ENCODE results near the gene FUT2. TPM values are rescaled to one million over a fixed set of nuclear protein-coding genes. Genes with fewer than 3 reads are reported as not detected.

The FUT2 gene
- total and polyA plus RNA-seq, 10 of the 15 experiments (the other 5 are each of a cell fraction or from before 2014, with no cell fraction given) = 0.02 to 0.13 (median 0.07) TPM; not detected in 7

DNA sequence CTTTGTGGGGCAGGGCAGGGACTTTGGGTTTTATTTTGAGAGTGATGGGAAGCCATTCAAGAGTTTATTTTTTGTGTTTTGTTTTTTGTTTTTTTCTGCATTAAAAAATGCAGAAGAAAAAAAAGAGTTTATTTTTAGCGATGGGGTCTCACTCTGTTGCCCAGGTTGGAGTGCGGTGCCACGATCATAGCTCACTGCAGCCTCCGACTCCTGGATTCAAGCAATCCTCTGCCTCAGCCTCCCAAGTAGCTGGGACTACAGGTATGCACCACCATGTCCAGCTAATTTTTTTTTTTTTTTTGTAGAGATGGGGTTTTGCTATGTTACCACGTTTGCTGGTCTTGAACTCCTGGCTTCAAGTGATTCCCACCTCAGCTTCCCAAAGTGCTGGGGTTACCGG is 37.3 kb upstream of the FUT2 start:
- H3K4me3 ChIP-seq = no peak overlapping the region
- CTCF ChIA-PET = interaction anchor here (1.0 kb wide), 1 partner anchor 13 kb away, joined by 3 read pairs; the partner anchor contains the start of gene CA11
- ATAC-seq = no peak
- WGBS (ENCODE audit: insufficient coverage, insufficient replicate concordance, low lambda C conversion rate, missing lambda C conversion rate) = 83% methylated on average over 6 of the region's 6 CpGs
- no peak overlapping the region for H2AFZ ChIP-seq (ENCODE audit: control insufficient read depth, low read depth, low read length)
- H3K9me3 ChIP-seq (replicated peaks; ENCODE audit: control insufficient read depth, insufficient read depth, low read length) = no peaks in the 10 kb centered on the region; the same call in 2 of the 3 replicates
- no peak overlapping the region for H3K9ac ChIP-seq (ENCODE audit: control insufficient read depth, insufficient read depth, low read length)
- POLR2A ChIA-PET = no interaction called here
- BruUV-seq (replicated peaks) = no TSS peak
- SMC1A ChIA-PET (ENCODE audit: uncharacterized antibody, unreplicated experiment) = interaction anchor here (1.2 kb wide), 1 partner anchor 129 kb away, joined by 3 read pairs; no protein-coding TSS in a partner anchor
- H4K20me1 ChIP-seq (ENCODE audit: control insufficient read depth, insufficient read depth) = no peaks in the 10 kb centered on the region
- no peaks in the 10 kb centered on the region for H3K27me3 ChIP-seq (replicated peaks in 1 of 2; ENCODE audit: control insufficient read depth in 2 of 2, insufficient read depth in 2 of 2, low read length in 1 of 2)
- intact Hi-C loops (cut with micrococcal nuclease; ENCODE audit: unreplicated experiment) (no loop called here), in situ Hi-C loops (cut with MboI) (no loop called here)
- peaks cover 9% of the 10 kb centered on the region for H3K4me1 ChIP-seq (ENCODE audit: control insufficient read depth, insufficient read depth, low read length)
- RAD21 ChIA-PET (ENCODE audit: unreplicated experiment) = no interaction called here
- no peak overlapping the region for H3K4me2 ChIP-seq (ENCODE audit: control insufficient read depth, insufficient read depth)
- no peaks in the 10 kb centered on the region for H3K36me3 ChIP-seq (ENCODE audit: control insufficient read depth in 2 of 2, insufficient read depth in 2 of 2, low read length in 1 of 2)
- no peaks in the 10 kb centered on the region for H3K79me2 ChIP-seq (ENCODE audit: control insufficient read depth, insufficient read depth, low read length)
- no peak overlapping the region for H3K27ac ChIP-seq (ENCODE audit: control insufficient read depth, insufficient read depth)
- FAIRE-seq = no peak
- no peak for DNase-seq (ENCODE audit: low read depth, low spot score)
- TF ChIP-seq STAT3 (IDR thresholded peaks at IDR 0.05; ENCODE audit: low read depth, low read length) (no peak), ATF3 (IDR thresholded peaks at IDR 0.05; ENCODE audit: borderline replicate concordance, extremely low read depth, low read depth, low read length) (no peak)

DNA sequence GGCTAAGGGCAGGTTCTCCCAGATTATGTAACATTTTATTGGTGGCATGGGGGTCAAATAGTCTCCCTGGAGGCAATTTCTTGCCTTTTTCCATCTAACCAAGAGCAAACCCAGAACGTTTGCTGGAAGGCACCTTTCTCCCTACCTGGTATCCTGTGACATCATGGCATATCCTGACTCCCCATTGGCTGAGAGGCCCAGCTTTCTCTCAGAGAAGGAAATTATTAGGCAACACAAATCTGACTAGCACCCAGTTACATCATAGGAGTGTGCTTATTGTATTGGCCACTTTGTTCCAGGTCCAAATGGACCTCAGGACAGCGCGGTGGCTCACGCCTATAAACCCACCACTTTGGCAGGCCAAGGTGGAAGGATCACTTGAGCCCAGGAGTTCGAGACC is 36.0 kb upstream of the FUT2 start:
- Histone ChIP-seq H3K4me1 (ENCODE audit: control insufficient read depth, insufficient read depth, low read length) (peaks cover 9% of the 10 kb centered on the region), H2AFZ (ENCODE audit: control insufficient read depth, low read depth, low read length) (no peak overlapping the region), H3K4me3 (no peak overlapping the region), H3K27me3 (replicated peaks in 1 of 2; ENCODE audit: control insufficient read depth in 2 of 2, insufficient read depth in 2 of 2, low read length in 1 of 2) (no peaks in the 10 kb centered on the region), H3K4me2 (ENCODE audit: control insufficient read depth, insufficient read depth) (no peak overlapping the region), H4K20me1 (ENCODE audit: control insufficient read depth, insufficient read depth) (no peaks in the 10 kb centered on the region), H3K9ac (ENCODE audit: control insufficient read depth, insufficient read depth, low read length) (no peak overlapping the region), H3K9me3 (replicated peaks; ENCODE audit: control insufficient read depth, insufficient read depth, low read length) (no peaks in the 10 kb centered on the region; the same call in 2 of the 3 replicates), H3K36me3 (ENCODE audit: control insufficient read depth in 2 of 2, insufficient read depth in 2 of 2, low read length in 1 of 2) (no peaks in the 10 kb centered on the region), H3K27ac (ENCODE audit: control insufficient read depth, insufficient read depth) (no peak overlapping the region), H3K79me2 (ENCODE audit: control insufficient read depth, insufficient read depth, low read length) (no peaks in the 10 kb centered on the region)
- ChIA-PET POLR2A (interaction anchor here (0.6 to 0.9 kb wide), 2 partner anchors 11 to 15 kb away, joined by 3 to 6 read pairs; no protein-coding TSS in a partner anchor), CTCF (interaction anchor here (0.6 kb wide), 1 partner anchor 18 kb away, joined by 4 read pairs; no protein-coding TSS in a partner anchor), RAD21 (ENCODE audit: unreplicated experiment) (no interaction called here), SMC1A (ENCODE audit: uncharacterized antibody, unreplicated experiment) (no interaction called here)
- WGBS (ENCODE audit: insufficient coverage, insufficient replicate concordance, low lambda C conversion rate, missing lambda C conversion rate) = 51% methylated on average over 5 of the region's 5 CpGs
- DNase-seq (ENCODE audit: low read depth, low spot score) (no peak), FAIRE-seq (peak; percentile 57), ATAC-seq (peak; percentile 45)
- BruUV-seq (replicated peaks) = no TSS peak
- in situ Hi-C loops (cut with MboI) (no loop called here), intact Hi-C loops (cut with micrococcal nuclease; ENCODE audit: unreplicated experiment) (loop anchor here (5.0 kb wide), 1 partner anchor 123 kb away; no protein-coding TSS in a partner anchor)
- no peak for TF ChIP-seq MYC (IDR thresholded peaks at IDR 0.05; ENCODE audit: insufficient read depth, insufficient read length, insufficient replicate concordance, low read length, severe bottlenecking)
- TF ChIP-seq, protein P1, sequence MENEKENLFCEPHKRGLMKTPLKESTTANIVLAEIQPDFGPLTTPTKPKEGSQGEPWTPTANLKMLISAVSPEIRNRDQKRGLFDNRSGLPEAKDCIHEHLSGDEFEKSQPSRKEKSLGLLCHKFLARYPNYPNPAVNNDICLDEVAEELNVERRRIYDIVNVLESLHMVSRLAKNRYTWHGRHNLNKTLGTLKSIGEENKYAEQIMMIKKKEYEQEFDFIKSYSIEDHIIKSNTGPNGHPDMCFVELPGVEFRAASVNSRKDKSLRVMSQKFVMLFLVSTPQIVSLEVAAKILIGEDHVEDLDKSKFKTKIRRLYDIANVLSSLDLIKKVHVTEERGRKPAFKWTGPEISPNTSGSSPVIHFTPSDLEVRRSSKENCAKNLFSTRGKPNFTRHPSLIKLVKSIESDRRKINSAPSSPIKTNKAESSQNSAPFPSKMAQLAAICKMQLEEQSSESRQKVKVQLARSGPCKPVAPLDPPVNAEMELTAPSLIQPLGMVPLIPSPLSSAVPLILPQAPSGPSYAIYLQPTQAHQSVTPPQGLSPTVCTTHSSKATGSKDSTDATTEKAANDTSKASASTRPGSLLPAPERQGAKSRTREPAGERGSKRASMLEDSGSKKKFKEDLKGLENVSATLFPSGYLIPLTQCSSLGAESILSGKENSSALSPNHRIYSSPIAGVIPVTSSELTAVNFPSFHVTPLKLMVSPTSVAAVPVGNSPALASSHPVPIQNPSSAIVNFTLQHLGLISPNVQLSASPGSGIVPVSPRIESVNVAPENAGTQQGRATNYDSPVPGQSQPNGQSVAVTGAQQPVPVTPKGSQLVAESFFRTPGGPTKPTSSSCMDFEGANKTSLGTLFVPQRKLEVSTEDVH (IDR thresholded peaks at IDR 0.05; ENCODE audit: low read depth, partially characterized antibody) = no peak
- TF ChIP-seq, protein P2, sequence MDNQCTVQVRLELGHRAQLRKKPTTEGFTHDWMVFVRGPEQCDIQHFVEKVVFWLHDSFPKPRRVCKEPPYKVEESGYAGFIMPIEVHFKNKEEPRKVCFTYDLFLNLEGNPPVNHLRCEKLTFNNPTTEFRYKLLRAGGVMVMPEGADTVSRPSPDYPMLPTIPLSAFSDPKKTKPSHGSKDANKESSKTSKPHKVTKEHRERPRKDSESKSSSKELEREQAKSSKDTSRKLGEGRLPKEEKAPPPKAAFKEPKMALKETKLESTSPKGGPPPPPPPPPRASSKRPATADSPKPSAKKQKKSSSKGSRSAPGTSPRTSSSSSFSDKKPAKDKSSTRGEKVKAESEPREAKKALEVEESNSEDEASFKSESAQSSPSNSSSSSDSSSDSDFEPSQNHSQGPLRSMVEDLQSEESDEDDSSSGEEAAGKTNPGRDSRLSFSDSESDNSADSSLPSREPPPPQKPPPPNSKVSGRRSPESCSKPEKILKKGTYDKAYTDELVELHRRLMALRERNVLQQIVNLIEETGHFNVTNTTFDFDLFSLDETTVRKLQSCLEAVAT (IDR thresholded peaks at IDR 0.05) = no peak
- peak; percentile 89 for TF ChIP-seq CREB1 (IDR thresholded peaks at IDR 0.05; ENCODE audit: low read depth)
- TF ChIP-seq MXI1 (IDR thresholded peaks at IDR 0.05; ENCODE audit: low read depth, low read length) = no peak
- no peak for TF ChIP-seq TARDBP (IDR thresholded peaks at IDR 0.05; ENCODE audit: borderline replicate concordance)

All from GM12878 (cell line).